Smooth muscle cell of the brain vasculature (primary cell): ENCODE data around the gene CDH13.

Experiments used
- DNase-seq: peaks from one replicate; pipeline ENCODE4 v3.0.0-alpha.2; 2012; ENCODE audit warnings: low read depth, low spot score

CDH13 gene

GRCh38 chr16:82694239-82694874 is 67.6 kb downstream of the CDH13 start:
- DNase-seq = no peak

- DNase-seq = no peak
Observed at GRCh38 chr16:82695806-82696205, 69.0 kb downstream of the CDH13 start.

- no peak for DNase-seq
Observed at GRCh38 chr16:82699260-82699659, 72.5 kb downstream of the CDH13 start.

GRCh38 chr16:82699711-82700495 is 73.1 kb downstream of the CDH13 start:
- DNase-seq = peak; percentile 28

GRCh38 chr16:82700541-82701235 is 73.9 kb downstream of the CDH13 start:
- DNase-seq = no peak

GRCh38 chr16:82701442-82701955 is 74.7 kb downstream of the CDH13 start:
- no peak for DNase-seq

- no peak for DNase-seq
Observed at GRCh38 chr16:82703161-82703560, 76.4 kb downstream of the CDH13 start.

- DNase-seq = no peak
Observed at GRCh38 chr16:82703871-82704768, 77.4 kb downstream of the CDH13 start.

- DNase-seq = no peak
Observed at GRCh38 chr16:82709987-82710386, 83.2 kb downstream of the CDH13 start.

GRCh38 chr16:82713778-82714177 is 87.0 kb downstream of the CDH13 start:
- DNase-seq = no peak

- no peak for DNase-seq
Observed at GRCh38 chr16:82715160-82715559, 88.4 kb downstream of the CDH13 start.

GRCh38 chr16:82715833-82716232 is 89.1 kb downstream of the CDH13 start:
- no peak for DNase-seq

- no peak for DNase-seq
Observed at GRCh38 chr16:82716361-82716855, 89.6 kb downstream of the CDH13 start.

- DNase-seq = no peak
Observed at GRCh38 chr16:82720414-82720813, 93.6 kb downstream of the CDH13 start.

GRCh38 chr16:82726306-82726705 is 99.5 kb downstream of the CDH13 start:
- no peak for DNase-seq

- no peak for DNase-seq
Observed at GRCh38 chr16:82728901-82729300, 102.1 kb downstream of the CDH13 start.

- DNase-seq = no peak
Observed at GRCh38 chr16:82730901-82731300, 104.1 kb downstream of the CDH13 start.

GRCh38 chr16:82732461-82732860 is 105.7 kb downstream of the CDH13 start:
- DNase-seq = no peak

- DNase-seq = no peak
Observed at GRCh38 chr16:82735186-82735585, 108.4 kb downstream of the CDH13 start.

GRCh38 chr16:82735673-82736091 is 108.9 kb downstream of the CDH13 start:
- no peak for DNase-seq

GRCh38 chr16:82736224-82736623 is 109.5 kb downstream of the CDH13 start:
- no peak for DNase-seq
